Kidney epithelial cell (primary cell): ENCODE data around the gene MT1HL1. TPM values are rescaled to one million over a fixed set of nuclear protein-coding genes. Genes with fewer than 3 reads are reported as not detected.

Experiments
- DNase-seq: peaks from one replicate; pipeline ENCODE4 v3.0.0-alpha.2; 2010; ENCODE audit warnings: low read depth
- H3K27me3 ChIP-seq: 2 replicates; pipeline ENCODE4 v1.6.0; 2011; ENCODE audit warnings: low read length; ENCODE audit not compliant: control insufficient read depth, insufficient read depth
- H3K36me3 ChIP-seq: 2 replicates; pipeline ENCODE4 v1.5.1; 2011; ENCODE audit warnings: low read length; ENCODE audit not compliant: control insufficient read depth, insufficient read depth
- H3K4me3 ChIP-seq: 2 replicates; pipeline ENCODE4 v1.5.1; 2011; ENCODE audit warnings: low read depth, mild to moderate bottlenecking, control low read depth, low read length
- total RNA-seq: library from RNA; depleted of rRNA; stranded (reverse); fragments of >200 nt; gene quantifications from 2 replicates; pipeline ENCODE4 v1.2.3, GENCODE V29; 2015
- TF ChIP-seq, protein P1 (sequence below): IDR thresholded peaks from 2 replicates; pipeline ENCODE4 v1.5.1; 2011; ENCODE audit warnings: mild to moderate bottlenecking, moderate library complexity, low read length, control low read depth, inconsistent platforms; ENCODE audit not compliant: insufficient read depth, poor library complexity, severe bottlenecking

The MT1HL1 gene
- total RNA-seq, 1 donor from 2014 or later = not detected

DNA sequence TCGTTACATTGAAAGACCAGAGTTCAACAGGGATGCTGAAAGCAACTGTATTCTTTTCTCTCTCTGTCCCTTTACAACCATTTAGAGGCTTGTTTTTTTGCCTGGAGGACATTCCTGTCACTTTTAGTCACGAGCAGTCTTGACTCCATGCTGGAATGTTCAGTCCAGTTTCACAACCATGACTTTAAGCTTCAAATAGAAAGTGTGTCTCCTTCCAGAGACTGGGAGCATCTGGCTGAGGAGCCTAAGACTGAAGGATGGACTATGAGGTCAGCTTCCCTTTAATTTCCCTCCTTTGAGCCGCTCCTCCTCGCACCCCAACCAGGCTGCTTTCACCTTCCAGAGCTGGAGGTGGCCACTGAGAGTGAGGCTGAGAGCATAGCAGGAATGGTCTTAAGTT is 27.2 kb upstream of the MT1HL1 start:
- TF ChIP-seq, protein P1, sequence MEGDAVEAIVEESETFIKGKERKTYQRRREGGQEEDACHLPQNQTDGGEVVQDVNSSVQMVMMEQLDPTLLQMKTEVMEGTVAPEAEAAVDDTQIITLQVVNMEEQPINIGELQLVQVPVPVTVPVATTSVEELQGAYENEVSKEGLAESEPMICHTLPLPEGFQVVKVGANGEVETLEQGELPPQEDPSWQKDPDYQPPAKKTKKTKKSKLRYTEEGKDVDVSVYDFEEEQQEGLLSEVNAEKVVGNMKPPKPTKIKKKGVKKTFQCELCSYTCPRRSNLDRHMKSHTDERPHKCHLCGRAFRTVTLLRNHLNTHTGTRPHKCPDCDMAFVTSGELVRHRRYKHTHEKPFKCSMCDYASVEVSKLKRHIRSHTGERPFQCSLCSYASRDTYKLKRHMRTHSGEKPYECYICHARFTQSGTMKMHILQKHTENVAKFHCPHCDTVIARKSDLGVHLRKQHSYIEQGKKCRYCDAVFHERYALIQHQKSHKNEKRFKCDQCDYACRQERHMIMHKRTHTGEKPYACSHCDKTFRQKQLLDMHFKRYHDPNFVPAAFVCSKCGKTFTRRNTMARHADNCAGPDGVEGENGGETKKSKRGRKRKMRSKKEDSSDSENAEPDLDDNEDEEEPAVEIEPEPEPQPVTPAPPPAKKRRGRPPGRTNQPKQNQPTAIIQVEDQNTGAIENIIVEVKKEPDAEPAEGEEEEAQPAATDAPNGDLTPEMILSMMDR = no peak
- no peaks in the 10 kb centered on the region for H3K36me3 ChIP-seq
- H3K27me3 ChIP-seq = no peaks in the 10 kb centered on the region
- no peak overlapping the region for H3K4me3 ChIP-seq
- DNase-seq = no peak

- H3K36me3 ChIP-seq = no peaks in the 10 kb centered on the region
These were observed 25.8 kb upstream of the MT1HL1 start for GRCh38 chr1:237029850-237030535.

GRCh38 chr1:237029240-237029639 is 25.0 kb upstream of the MT1HL1 start:
- Histone ChIP-seq H3K4me3 (no peak overlapping the region), H3K27me3 (no peaks in the 10 kb centered on the region), H3K36me3 (no peaks in the 10 kb centered on the region)
- DNase-seq = no peak
- TF ChIP-seq, protein P1 = no peak

More at GRCh38 chr1:237029850-237030535, 25.8 kb upstream of the MT1HL1 start:
- no peaks in the 10 kb centered on the region for H3K27me3 ChIP-seq
- TF ChIP-seq, protein P1 = no peak
- no peak overlapping the region for H3K4me3 ChIP-seq
- DNase-seq = no peak

DNA sequence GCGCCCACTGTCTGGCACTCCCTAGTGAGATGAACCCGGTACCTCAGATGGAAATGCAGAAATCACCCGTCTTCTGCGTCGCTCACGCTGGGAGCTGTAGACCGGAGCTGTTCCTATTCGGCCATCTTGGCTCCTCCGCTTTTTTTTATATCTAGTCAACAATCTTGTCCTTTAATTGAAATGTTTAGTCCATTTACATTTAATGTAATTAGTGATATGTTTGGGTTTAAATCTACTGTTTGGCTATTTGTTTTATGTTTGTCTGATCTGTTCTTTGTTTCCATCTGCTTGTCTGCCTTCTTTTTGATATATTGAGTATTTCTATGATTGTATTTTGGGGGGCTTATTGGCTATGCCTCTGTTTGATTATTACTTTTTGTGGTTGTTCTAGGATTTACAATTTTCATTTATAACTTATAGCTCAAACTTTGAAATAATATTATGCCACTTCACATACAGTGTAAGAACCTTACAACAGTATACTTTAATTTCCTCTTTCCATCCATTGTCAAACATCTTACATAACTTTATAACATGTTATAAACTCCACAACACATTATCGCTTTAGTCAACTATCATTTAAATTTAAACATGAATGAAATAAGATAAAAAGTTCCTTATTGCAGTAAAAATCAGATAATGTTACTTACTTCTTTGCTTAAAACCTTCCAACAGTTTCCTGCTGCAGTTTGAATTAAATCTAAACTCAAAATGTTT is 21.3 kb upstream of the MT1HL1 start:
- H3K27me3 ChIP-seq = no peaks in the 10 kb centered on the region
- no peak for DNase-seq
- no peaks in the 10 kb centered on the region for H3K36me3 ChIP-seq
- TF ChIP-seq, protein P1 = no peak
- no peak overlapping the region for H3K4me3 ChIP-seq

DNA sequence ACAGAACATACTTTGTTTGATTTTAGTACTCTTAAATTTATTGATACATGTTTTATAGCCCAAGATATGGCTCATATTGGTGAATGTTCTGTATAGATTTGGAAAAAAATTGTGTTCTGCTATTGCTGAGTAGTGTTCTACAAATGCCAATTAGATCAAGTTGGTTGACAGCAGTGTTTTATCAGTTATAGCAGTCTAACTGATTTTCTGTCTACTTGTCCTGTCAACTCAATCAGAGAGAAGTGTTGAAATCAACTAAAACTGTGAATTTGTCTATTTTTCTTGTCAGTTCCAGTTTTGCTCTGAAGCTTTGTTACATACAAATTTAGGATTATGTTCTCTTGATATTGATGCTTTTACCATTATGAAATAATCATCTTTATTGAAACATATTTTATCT is 14.7 kb upstream of the MT1HL1 start:
- TF ChIP-seq, protein P1 = no peak
- DNase-seq = no peak
- Histone ChIP-seq H3K36me3 (no peaks in the 10 kb centered on the region), H3K4me3 (no peak overlapping the region), H3K27me3 (no peaks in the 10 kb centered on the region)
